Smooth muscle cell (in vitro differentiated cells): ENCODE results near the gene LPAR1. TPM values are rescaled to one million over a fixed set of nuclear protein-coding genes. Genes with fewer than 3 reads are reported as not detected.

Experiments
- DNase-seq: peaks from one replicate; lab custom pipeline; 2025; ENCODE audit not compliant: unreplicated experiment; lab: John Stamatoyannopoulos, UW
- H2AFZ ChIP-seq: fragments of 200-600 bp; sonication (generic); 2 replicates; pipeline ENCODE4 v1.6.0; 2016; ENCODE audit warnings: antibody characterized with exemption, low read depth, mild to moderate bottlenecking
- H3F3A ChIP-seq: fragments of 200-600 bp; sonication (generic); 2 replicates; pipeline ENCODE4 v1.6.0; 2017; ENCODE audit warnings: antibody characterized with exemption, low read depth
- H3K27ac ChIP-seq: fragments of 200-600 bp; sonication (generic); 2 replicates; pipeline ENCODE4 v1.5.1; 2016; ENCODE audit warnings: low read depth, mild to moderate bottlenecking
- H3K27me3 ChIP-seq: fragments of 200-600 bp; sonication (generic); 2 replicates; pipeline ENCODE4 v1.6.1; 2016; ENCODE audit warnings: low read depth, mild to moderate bottlenecking
- H3K36me3 ChIP-seq: fragments of 200-600 bp; sonication (generic); 2 replicates; pipeline ENCODE4 v1.5.1; 2016; ENCODE audit warnings: low read depth
- H3K4me1 ChIP-seq: fragments of 200-600 bp; sonication (generic); 2 replicates; pipeline ENCODE4 v1.5.1; 2016; ENCODE audit warnings: low read depth
- H3K4me2 ChIP-seq: fragments of 200-600 bp; sonication (generic); 2 replicates; pipeline ENCODE4 v1.6.0; 2016; ENCODE audit warnings: mild to moderate bottlenecking
- H3K4me3 ChIP-seq: fragments of 200-600 bp; sonication (generic); 2 replicates; pipeline ENCODE4 v1.5.1; 2016; ENCODE audit warnings: mild to moderate bottlenecking
- H3K79me2 ChIP-seq: fragments of 200-600 bp; sonication (generic); 2 replicates; pipeline ENCODE4 v1.6.0; 2016; ENCODE audit warnings: low read depth, mild to moderate bottlenecking
- H3K9ac ChIP-seq: fragments of 200-600 bp; sonication (generic); 2 replicates; pipeline ENCODE4 v1.6.0; 2016; ENCODE audit warnings: low read depth
- H3K9me3 ChIP-seq: fragments of 200-600 bp; sonication (generic); replicated peaks from 2 replicates; pipeline ENCODE4 v1.5.1; 2016; ENCODE audit warnings: low read depth
- H4K20me1 ChIP-seq: fragments of 200-600 bp; sonication (generic); 2 replicates; pipeline ENCODE4 v1.6.0; 2016; ENCODE audit warnings: low read depth
- WGBS: methylation state at CpG from one replicate; pipeline ENCODE4 v1.1.7; 2016; ENCODE audit warnings: low lambda C conversion rate; 5-methylcytosine and 5-hydroxymethylcytosine counted together
- polyA plus RNA-seq: library from polyadenylated mRNA; unstranded; fragments of >200 nt; fragmentation: Nextera tagmentation; extraction: Ambion mirVana; gene quantifications from 2 replicates; pipeline ENCODE4 v1.2.1, GENCODE V29; 2016
- total RNA-seq: library from RNA; depleted of rRNA; stranded (reverse); fragments of >200 nt; gene quantifications from 2 replicates; pipeline ENCODE4 v1.2.3, GENCODE V29; 2014
- TF ChIP-seq, protein P1 (sequence below): fragments of 200-600 bp; sonication (generic); IDR thresholded peaks from 2 replicates; pipeline ENCODE4 v1.5.1; 2017; ENCODE audit warnings: borderline replicate concordance, mild to moderate bottlenecking, antibody characterized with exemption; ENCODE audit not compliant: insufficient read depth, poor library complexity, severe bottlenecking

The LPAR1 gene
- total and polyA plus RNA-seq, 2 experiments from 2014 or later = 20.5 to 21.3 TPM

DNA sequence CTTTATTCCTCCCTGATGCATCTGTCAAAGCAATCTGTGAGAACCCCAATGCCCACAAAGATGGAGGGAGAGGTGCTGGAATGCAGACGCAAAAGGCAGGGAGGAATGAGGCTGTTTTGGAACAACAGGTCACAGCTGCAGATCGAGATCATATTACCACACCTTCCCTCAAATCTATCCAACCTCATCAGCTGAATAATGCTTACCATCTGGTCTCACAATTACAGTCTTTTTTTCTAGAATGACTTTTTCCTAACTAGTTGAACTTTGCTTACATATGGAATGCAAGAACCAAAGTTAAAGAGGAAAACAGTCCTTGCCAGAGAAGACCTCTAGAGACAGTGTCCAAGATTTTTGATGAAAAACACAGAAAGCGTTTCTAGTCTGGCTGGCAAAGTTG is 158.1 kb downstream of the LPAR1 start:
- H3K79me2 ChIP-seq = no peaks in the 10 kb centered on the region

DNA sequence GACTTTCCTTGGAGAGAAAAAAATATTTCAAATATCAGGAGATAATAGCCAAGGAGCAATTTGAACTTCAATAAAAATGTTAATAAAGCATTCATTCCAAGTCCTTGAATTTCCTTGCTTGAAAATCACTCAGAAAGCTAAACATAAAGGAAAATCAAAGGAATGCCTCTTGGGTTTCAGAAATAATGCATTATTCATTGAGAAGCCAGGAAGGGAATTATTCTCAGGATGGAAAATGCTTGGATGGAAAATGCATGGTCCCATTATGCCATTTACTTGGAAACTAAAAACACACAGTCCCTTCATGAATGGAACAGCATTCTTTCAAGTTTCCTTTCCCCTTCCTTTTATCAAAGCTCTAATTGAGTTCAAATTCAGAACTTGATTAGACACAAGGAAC is 160.9 kb downstream of the LPAR1 start:
- H2AFZ ChIP-seq = no peak overlapping the region
- H3K4me2 ChIP-seq = no peak overlapping the region
- no peaks in the 10 kb centered on the region for H3K36me3 ChIP-seq
- no peaks in the 10 kb centered on the region for H4K20me1 ChIP-seq
- H3K4me3 ChIP-seq = no peak overlapping the region
- H3K4me1 ChIP-seq = peaks cover 7% of the 10 kb centered on the region
- H3K27me3 ChIP-seq = no peaks in the 10 kb centered on the region
- H3K27ac ChIP-seq = no peak overlapping the region
- TF ChIP-seq, protein P1, sequence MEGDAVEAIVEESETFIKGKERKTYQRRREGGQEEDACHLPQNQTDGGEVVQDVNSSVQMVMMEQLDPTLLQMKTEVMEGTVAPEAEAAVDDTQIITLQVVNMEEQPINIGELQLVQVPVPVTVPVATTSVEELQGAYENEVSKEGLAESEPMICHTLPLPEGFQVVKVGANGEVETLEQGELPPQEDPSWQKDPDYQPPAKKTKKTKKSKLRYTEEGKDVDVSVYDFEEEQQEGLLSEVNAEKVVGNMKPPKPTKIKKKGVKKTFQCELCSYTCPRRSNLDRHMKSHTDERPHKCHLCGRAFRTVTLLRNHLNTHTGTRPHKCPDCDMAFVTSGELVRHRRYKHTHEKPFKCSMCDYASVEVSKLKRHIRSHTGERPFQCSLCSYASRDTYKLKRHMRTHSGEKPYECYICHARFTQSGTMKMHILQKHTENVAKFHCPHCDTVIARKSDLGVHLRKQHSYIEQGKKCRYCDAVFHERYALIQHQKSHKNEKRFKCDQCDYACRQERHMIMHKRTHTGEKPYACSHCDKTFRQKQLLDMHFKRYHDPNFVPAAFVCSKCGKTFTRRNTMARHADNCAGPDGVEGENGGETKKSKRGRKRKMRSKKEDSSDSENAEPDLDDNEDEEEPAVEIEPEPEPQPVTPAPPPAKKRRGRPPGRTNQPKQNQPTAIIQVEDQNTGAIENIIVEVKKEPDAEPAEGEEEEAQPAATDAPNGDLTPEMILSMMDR = no peak
- H3K9me3 ChIP-seq = no peaks in the 10 kb centered on the region
- no peak overlapping the region for H3K9ac ChIP-seq
- no peaks in the 10 kb centered on the region for H3F3A ChIP-seq
- no peaks in the 10 kb centered on the region for H3K79me2 ChIP-seq
- no peak for DNase-seq

More for the DNA sequence above, 158.1 kb downstream of the LPAR1 start:
- Histone ChIP-seq H3K4me1 (peaks cover 7% of the 10 kb centered on the region), H2AFZ (no peak overlapping the region), H3K4me2 (no peak overlapping the region), H3K36me3 (no peaks in the 10 kb centered on the region), H3K4me3 (no peak overlapping the region), H3K27ac (no peak overlapping the region), H3K9ac (no peak overlapping the region), H3K27me3 (no peaks in the 10 kb centered on the region), H3F3A (no peaks in the 10 kb centered on the region), H3K9me3 (no peaks in the 10 kb centered on the region), H4K20me1 (no peaks in the 10 kb centered on the region)
- 76% methylated on average over 3 of the region's 3 CpGs for WGBS
- TF ChIP-seq, protein P1 = no peak
- no peak for DNase-seq

DNA sequence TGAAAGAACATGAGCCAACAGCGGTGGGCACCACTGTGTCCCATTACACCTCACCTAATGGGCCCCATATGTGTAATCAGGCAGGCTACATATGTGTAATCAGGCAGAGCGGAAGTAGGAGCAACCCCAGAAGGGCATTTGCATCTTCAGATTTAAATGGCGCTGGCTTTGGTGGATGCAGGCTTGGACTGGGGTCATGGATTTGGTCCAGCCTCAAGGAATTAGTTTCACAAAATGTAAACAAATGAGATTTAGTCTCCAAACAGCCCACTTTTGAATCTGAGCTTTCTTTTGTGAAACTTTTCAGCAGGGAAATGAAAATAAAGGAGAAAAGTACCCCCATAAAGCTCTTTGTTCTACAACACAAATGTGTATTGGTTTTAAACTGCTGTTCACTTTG is 161.3 kb downstream of the LPAR1 start:
- Histone ChIP-seq H3K4me1 (peaks cover 7% of the 10 kb centered on the region), H2AFZ (no peak overlapping the region), H3K4me2 (no peak overlapping the region), H3K9me3 (no peaks in the 10 kb centered on the region), H3K9ac (no peak overlapping the region), H4K20me1 (no peaks in the 10 kb centered on the region), H3K36me3 (no peaks in the 10 kb centered on the region), H3K27me3 (no peaks in the 10 kb centered on the region), H3K79me2 (no peaks in the 10 kb centered on the region), H3K4me3 (no peak overlapping the region), H3K27ac (no peak overlapping the region), H3F3A (no peaks in the 10 kb centered on the region)
- WGBS = 97% methylated on average over 3 of the region's 3 CpGs
- TF ChIP-seq, protein P1 = no peak
- no peak for DNase-seq

- TF ChIP-seq, protein P1 = no peak
- Histone ChIP-seq H3K27ac (no peak overlapping the region), H3K36me3 (no peaks in the 10 kb centered on the region), H3K4me1 (peaks cover 4% of the 10 kb centered on the region), H3F3A (no peaks in the 10 kb centered on the region), H2AFZ (no peak overlapping the region), H3K9me3 (no peaks in the 10 kb centered on the region), H3K4me2 (no peak overlapping the region), H3K27me3 (no peaks in the 10 kb centered on the region), H3K9ac (no peak overlapping the region), H3K79me2 (no peaks in the 10 kb centered on the region), H4K20me1 (no peaks in the 10 kb centered on the region), H3K4me3 (no peak overlapping the region)
- no peak for DNase-seq
- WGBS = 67% methylated on average over 14 of the region's 14 CpGs
Measured at GRCh38 chr9:110874963-110875674, 163.2 kb downstream of the LPAR1 start.
